ENCODE results near the gene ID3. TPM values are rescaled to one million over a fixed set of nuclear protein-coding genes. Genes with fewer than 3 reads are reported as not detected.
A peak's percentile ranks its signal among the peaks of the same experiment; 100 is the strongest.

Gene ID3
- total and polyA plus RNA-seq, 9 of the 15 experiments (the other 6 are each of a cell fraction or from before 2014, with no cell fraction given): 6.8 to 59.8 (median 23.5) TPM

- peak; percentile 43; the same call in 1 of the 2 replicates for TF ChIP-seq TAF7 (tag; IDR thresholded peaks at IDR 0.05)
- peak; percentile 67 for TF ChIP-seq ATF3 (IDR thresholded peaks at IDR 0.05)
- TF ChIP-seq ATF3 (CRISPR knock-in tag; conservative IDR thresholded peaks at IDR 0.05): peak; percentile 64; the same call in 1 of the 2 replicates
- TF ChIP-seq E2F3 (CRISPR knock-in tag; IDR thresholded peaks at IDR 0.05): peak; percentile 59; the same call in 1 of the 2 replicates
- TF ChIP-seq CREBBP (IDR thresholded peaks at IDR 0.05; ENCODE audit: low read depth, low read length): no peak
- peak; percentile 99 for TF ChIP-seq E2F8 (IDR thresholded peaks at IDR 0.05; ENCODE audit: low read depth, partially characterized antibody)
- no peak for TF ChIP-seq SRSF7 (optimal IDR thresholded peaks at IDR 0.05; ENCODE audit: low read depth, low read length)
- peak; percentile 77 for TF ChIP-seq POLR2A (conservative IDR thresholded peaks at IDR 0.05)
- TF ChIP-seq SRSF1 (IDR thresholded peaks at IDR 0.05; ENCODE audit: low read depth, low read length): no peak
- peak; percentile 26 to 70; a peak in 2 of 4 replicates for TF ChIP-seq RCOR1 (IDR thresholded peaks at IDR 0.05; ENCODE audit: borderline replicate concordance in 1 of 2, low read depth in 2 of 2, low read length in 2 of 2)
- TF ChIP-seq PHF20 (IDR thresholded peaks at IDR 0.05; ENCODE audit: partially characterized antibody): no peak
- TF ChIP-seq CC2D1A (IDR thresholded peaks at IDR 0.05): 0 out of 2 replicates have a peak, but pooled peaks have one; percentile 38
- no peak for TF ChIP-seq NR0B1 (IDR thresholded peaks at IDR 0.05; ENCODE audit: partially characterized antibody)
- peak; percentile 43 for TF ChIP-seq DACH1 (IDR thresholded peaks at IDR 0.05; ENCODE audit: partially characterized antibody)
- TF ChIP-seq DNMT1 (IDR thresholded peaks at IDR 0.05): no peak
- TF ChIP-seq CCNT2 (IDR thresholded peaks at IDR 0.05; ENCODE audit: borderline replicate concordance, extremely low read depth, insufficient read length, low read depth, low read length): peak; percentile 35
- 0 out of 2 replicates have a peak, but pooled peaks have one; percentile 14 for TF ChIP-seq EP300 (IDR thresholded peaks at IDR 0.05; ENCODE audit: low read length)
- no peak for TF ChIP-seq SPI1 (IDR thresholded peaks at IDR 0.05; ENCODE audit: borderline replicate concordance, low read depth, low read length)
- TF ChIP-seq HES1 (IDR thresholded peaks at IDR 0.05; ENCODE audit: low read depth): no peak
- TF ChIP-seq CSDE1 (IDR thresholded peaks at IDR 0.05): 0 out of 4 replicates have a peak, but pooled peaks of 1 of the 2 experiments have one; percentile 23
- no peak for TF ChIP-seq ZNF785 (CRISPR knock-in tag; IDR thresholded peaks at IDR 0.05)
- TF ChIP-seq ZC3H4 (CRISPR knock-in tag; IDR thresholded peaks at IDR 0.05; ENCODE audit: borderline replicate concordance): no peak
- no peak; the same call in 1 of the 2 replicates for TF ChIP-seq C11orf30 (IDR thresholded peaks at IDR 0.05; ENCODE audit: low read depth)
- peak; percentile 68 for TF ChIP-seq GABPA (tag; conservative IDR thresholded peaks at IDR 0.05; ENCODE audit: low read depth)
- no peak for TF ChIP-seq SMARCA5 (IDR thresholded peaks at IDR 0.05)
Observed at GRCh38 chr1:23530747-23531561, 28.3 kb downstream of the ID3 start, which contains the start of gene E2F2 (continued).
